Fibroblast of mammary gland (primary cell): ENCODE measurements around the gene AP2A1.
A peak's percentile ranks its signal among the peaks of the same experiment; 100 is the strongest.
"Not testable (repeated sequence)": the region's sequence is repeated elsewhere in the genome, so short reads cannot be mapped to it uniquely, and the experiment has no call there.

Experiments
- DNase-seq: peaks from one replicate; pipeline ENCODE4 v3.0.0-alpha.2; 2010; ENCODE audit warnings: low read depth
- H3K4me3 ChIP-seq: 2 replicates; pipeline ENCODE4 v1.5.1; 2011; ENCODE audit warnings: low read depth, mild to moderate bottlenecking, low read length, moderate library complexity; ENCODE audit not compliant: control insufficient read depth
- CTCF ChIP-seq: conservative IDR thresholded peaks from 2 replicates; pipeline ENCODE4 v1.5.1; 2011; ENCODE audit warnings: low read depth, low read length, inconsistent platforms; ENCODE audit not compliant: control insufficient read depth, insufficient read depth

AP2A1 gene

GRCh38 chr19:49766930-49767299 lies at the start of gene AP2A1:
AP2A1 (plus strand) TSS chr19:49767001; CDS start chr19:49767134, 133 bp downstream.
- TF ChIP-seq CTCF, result no peak
- peak within 1 kb of the TSS; percentile 79 for H3K4me3 ChIP-seq
- DNase-seq, result no peak

DNA sequence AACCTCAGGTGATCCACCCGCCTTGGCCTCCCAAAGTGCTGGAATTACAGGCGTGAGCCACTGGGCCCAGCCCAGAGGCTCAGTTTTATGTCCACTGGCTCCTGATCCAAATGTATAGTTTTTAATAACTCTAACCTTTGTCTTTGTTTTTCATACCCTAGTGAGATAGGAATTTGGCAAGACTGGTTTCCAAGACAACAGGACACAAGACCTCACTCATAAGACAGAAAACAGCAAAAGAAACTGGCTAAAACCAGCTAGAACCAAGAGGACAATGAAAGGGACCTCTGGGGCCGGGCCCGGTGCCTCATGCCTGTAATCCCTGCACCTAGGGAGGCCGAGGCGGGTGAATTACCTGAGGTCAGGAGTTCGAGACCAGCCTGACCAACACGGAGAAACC lies 48.3 kb upstream of the AP2A1 start:
- no peak for DNase-seq
- TF ChIP-seq CTCF, result no peak
- no peak overlapping the region for H3K4me3 ChIP-seq

DNA sequence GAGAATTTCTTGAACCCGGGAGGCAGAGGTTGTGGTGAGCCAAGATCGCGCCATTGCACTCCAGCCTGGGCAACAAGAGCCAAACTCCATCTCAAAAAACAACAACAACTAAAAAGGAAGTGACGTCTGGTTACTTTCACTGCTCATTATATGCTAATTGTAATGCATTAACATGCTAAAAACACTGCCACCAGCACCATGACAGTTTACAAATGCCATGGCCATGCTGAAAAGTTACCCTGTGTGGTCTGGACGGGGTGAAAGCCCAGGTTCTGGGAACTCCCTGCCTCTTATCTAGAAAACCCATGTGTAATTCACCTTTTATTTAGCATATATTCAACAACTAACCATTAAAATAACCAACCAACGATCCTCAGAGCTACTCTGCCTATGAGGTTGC lies 47.8 kb upstream of the AP2A1 start:
- no peak overlapping the region for H3K4me3 ChIP-seq
- no peak for TF ChIP-seq CTCF
- no peak for DNase-seq

DNA sequence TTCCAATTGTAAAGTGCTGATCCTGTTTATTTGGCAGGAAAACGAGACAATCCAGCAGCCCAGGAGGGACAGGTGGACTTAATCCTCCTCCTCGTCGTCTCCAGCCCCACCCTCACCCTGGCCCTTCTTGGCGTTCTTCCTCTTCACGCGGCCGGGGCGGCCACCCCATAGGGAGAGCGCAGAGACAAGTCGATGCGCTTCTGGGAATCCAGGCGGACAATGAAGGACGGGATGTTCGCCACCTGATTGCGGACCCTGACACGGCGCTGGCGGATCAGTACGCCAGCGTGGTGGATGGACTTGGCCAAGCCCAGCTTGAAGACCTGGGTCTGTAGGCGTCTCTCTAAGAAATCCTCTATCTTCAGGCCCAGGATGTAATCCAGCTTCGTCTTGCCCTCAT lies 47.4 kb upstream of the AP2A1 start:
- H3K4me3 ChIP-seq, DNase-seq: not testable (repeated sequence)

GRCh38 chr19:49727217-49728030 lies 39.4 kb upstream of the AP2A1 start:
- peak overlapping the region; percentile 4 for H3K4me3 ChIP-seq
- no peak for TF ChIP-seq CTCF
- peak; percentile 86 for DNase-seq

DNA sequence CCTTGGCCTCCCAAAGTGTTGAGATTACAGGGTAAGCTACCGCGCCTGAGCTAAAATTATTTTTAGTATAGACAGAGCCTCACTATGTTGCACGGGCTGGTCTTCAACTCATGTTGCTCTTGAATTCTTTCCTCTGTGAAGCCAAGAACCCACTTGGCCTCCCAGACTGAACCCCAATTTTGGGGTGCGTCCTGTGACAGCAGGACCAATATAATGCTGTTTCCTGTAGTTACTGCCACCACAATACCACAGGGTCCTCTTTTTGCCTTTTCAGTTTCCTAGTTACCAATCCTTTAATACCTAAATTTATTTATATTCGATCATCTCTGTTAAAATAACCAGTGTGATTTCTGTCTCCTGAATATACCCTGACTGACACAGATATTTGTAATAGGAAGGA lies 36.6 kb upstream of the AP2A1 start:
- no peak for DNase-seq
- TF ChIP-seq CTCF, result no peak
- H3K4me3 ChIP-seq, result no peak overlapping the region

- no peak overlapping the region for H3K4me3 ChIP-seq
- DNase-seq, result no peak
- no peak for TF ChIP-seq CTCF
Measured at GRCh38 chr19:49738268-49738667, 28.5 kb upstream of the AP2A1 start.
